Measurements from ENCODE around the gene BPIFB2. TPM values are rescaled to one million over a fixed set of nuclear protein-coding genes. Genes with fewer than 3 reads are reported as not detected.

Gene BPIFB2
- total RNA-seq, 4 donors from 2014 or later = 0.13 to 138 (median 0.15) TPM; not detected in 1

DNA sequence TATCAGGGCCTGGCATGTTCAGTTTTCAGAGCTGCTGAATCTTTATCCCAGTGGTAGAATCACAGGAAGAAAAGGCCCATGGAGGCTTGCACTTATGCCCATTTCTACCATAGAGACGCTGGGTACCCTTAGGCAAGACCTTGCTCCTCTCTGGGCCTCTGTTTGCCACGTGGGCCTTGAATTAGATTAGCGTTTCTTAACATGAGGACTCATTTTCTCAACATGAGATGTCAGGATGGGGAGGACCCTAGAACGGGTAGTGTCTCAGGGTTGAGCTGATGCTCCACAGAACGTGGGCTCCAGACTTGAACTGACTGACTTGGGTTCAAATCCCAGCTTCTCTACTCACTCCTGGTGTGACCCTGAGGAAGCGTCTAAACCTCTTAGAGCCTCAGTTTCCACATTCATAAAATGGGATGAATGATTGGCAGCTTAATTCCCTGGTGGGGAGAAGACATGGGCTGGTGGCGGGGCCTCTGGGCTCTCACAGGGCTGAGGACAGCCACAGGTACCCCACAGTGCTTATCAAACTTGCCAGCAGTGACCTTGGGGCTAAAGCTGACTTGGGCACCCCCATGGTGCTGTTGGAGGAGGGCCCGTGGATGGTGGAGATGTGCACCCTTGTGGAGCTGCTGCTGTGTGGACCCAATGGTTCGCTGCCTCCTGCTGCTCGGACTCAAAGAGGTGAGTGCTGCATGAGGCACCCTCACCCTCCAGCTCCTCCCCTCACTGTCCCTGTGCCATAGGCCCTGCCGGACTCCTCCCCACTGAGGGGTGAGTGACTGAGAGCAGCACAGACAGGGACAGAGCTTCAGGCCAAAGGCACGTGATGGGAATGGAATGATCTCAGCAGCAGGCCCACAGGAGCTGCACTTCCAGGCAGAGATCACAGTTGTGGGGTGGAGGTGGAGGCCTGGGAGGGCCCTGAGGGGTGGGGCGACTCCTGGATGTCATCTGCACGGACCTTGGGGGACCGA lies 31.5 kb upstream of the BPIFB2 start:
- H3K27ac ChIP-seq = no peak overlapping the region
- TF ChIP-seq POLR2AphosphoS5 (IDR thresholded peaks at IDR 0.05) (no peak), POLR2A (IDR thresholded peaks at IDR 0.05) (no peak), EP300 (IDR thresholded peaks at IDR 0.05) (no peak), CTCF (IDR thresholded peaks at IDR 0.05) (no peak)
- H3K4me1 ChIP-seq = no peaks in the 10 kb centered on the region
- no peak overlapping the region for H3K4me3 ChIP-seq
- peaks cover 16% of the 10 kb centered on the region for H3K27me3 ChIP-seq
- WGBS, 2 donors (ENCODE audit: low coverage in 1 of 2) = 82% methylated on average over 2 to 9 of the region's 15 CpGs
- no peaks in the 10 kb centered on the region for H3K36me3 ChIP-seq
- no peak for ATAC-seq
- H3K9me3 ChIP-seq = no peaks in the 10 kb centered on the region

- no peak for TF ChIP-seq POLR2A (IDR thresholded peaks at IDR 0.05)
- no peak for TF ChIP-seq EP300 (IDR thresholded peaks at IDR 0.05)
- no peaks in the 10 kb centered on the region for H3K36me3 ChIP-seq
- ATAC-seq = no peak
- no peaks in the 10 kb centered on the region for H3K9me3 ChIP-seq
- H3K27ac ChIP-seq = no peak overlapping the region
- WGBS, 2 donors (ENCODE audit: low coverage in 1 of 2) = 78 to 92% methylated on average over 3 to 6 of the region's 6 CpGs
- no peak overlapping the region for H3K4me3 ChIP-seq
- H3K27me3 ChIP-seq = peaks cover 16% of the 10 kb centered on the region
- no peaks in the 10 kb centered on the region for H3K4me1 ChIP-seq
Measured at GRCh38 chr20:32976746-32977145, 30.8 kb upstream of the BPIFB2 start.

DNA sequence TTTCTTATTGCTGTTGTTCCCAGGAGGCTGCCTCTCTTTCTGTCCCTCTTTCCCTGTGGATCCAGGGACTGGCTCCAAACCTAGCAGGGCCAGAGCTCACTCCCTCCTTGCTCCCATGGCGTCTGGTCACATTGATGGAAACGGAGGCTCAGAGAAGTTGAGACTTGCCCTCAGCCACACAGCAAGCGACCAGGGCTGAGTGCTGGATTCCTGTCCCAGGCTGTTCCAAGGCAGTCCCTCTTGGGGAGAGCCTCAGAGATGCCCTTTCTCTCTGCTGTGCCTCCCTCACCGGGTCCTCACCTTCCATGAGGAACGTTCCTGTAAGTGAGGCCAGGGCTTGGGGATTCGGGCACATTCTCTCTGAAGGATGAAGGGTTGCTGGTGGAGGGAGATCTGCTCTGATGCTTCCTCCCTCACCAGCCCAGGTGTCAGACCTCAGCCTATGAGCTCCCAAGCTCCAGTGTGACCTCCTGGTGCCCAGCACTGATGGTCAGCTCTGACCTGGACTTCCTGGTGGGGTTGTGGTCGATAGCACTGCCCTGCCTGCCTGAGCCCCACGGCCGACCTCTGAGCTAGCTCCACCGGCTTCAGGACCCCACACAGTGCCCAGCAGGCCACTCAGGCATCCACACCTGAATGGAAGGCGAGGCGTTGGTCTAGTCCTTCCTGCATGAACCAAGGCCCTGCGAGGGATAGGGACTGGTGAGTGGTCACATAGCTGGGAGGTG lies 30.1 kb upstream of the BPIFB2 start:
- WGBS, 2 donors (ENCODE audit: low coverage in 1 of 2) = no CpG with 5 or more reads among the region's 13 CpGs
- H3K4me1 ChIP-seq = peaks cover 0 to 3% (median 0%) of the 10 kb centered on the region in 3 donors
- TF ChIP-seq EP300 (IDR thresholded peaks at IDR 0.05) (no peak), CTCF (IDR thresholded peaks at IDR 0.05) (no peak), POLR2AphosphoS5 (IDR thresholded peaks at IDR 0.05) (no peak), POLR2A (IDR thresholded peaks at IDR 0.05) (no peak)
- H3K36me3 ChIP-seq = no peaks in the 10 kb centered on the region
- no peak overlapping the region for H3K27ac ChIP-seq
- peaks cover 16% of the 10 kb centered on the region for H3K27me3 ChIP-seq
- no peaks in the 10 kb centered on the region for H3K9me3 ChIP-seq
- ATAC-seq = no peak
- no peak overlapping the region for H3K4me3 ChIP-seq

GRCh38 chr20:32978009-32978335 lies 29.5 kb upstream of the BPIFB2 start:
- H3K27ac ChIP-seq = no peak overlapping the region
- H3K9me3 ChIP-seq = no peaks in the 10 kb centered on the region
- no peak overlapping the region for H3K4me3 ChIP-seq
- no peak for TF ChIP-seq POLR2AphosphoS5 (IDR thresholded peaks at IDR 0.05)
- no peak for TF ChIP-seq POLR2A (IDR thresholded peaks at IDR 0.05)
- TF ChIP-seq CTCF (IDR thresholded peaks at IDR 0.05) = no peak
- no peak for TF ChIP-seq EP300 (IDR thresholded peaks at IDR 0.05)
- H3K36me3 ChIP-seq = no peaks in the 10 kb centered on the region
- WGBS, 2 donors (ENCODE audit: low coverage in 1 of 2) = 83 to 100% methylated on average over 1 to 4 of the region's 7 CpGs
- ATAC-seq = no peak
- H3K4me1 ChIP-seq = peaks cover 0 to 8% (median 0%) of the 10 kb centered on the region in 3 donors
- H3K27me3 ChIP-seq = peaks cover 16% of the 10 kb centered on the region

DNA sequence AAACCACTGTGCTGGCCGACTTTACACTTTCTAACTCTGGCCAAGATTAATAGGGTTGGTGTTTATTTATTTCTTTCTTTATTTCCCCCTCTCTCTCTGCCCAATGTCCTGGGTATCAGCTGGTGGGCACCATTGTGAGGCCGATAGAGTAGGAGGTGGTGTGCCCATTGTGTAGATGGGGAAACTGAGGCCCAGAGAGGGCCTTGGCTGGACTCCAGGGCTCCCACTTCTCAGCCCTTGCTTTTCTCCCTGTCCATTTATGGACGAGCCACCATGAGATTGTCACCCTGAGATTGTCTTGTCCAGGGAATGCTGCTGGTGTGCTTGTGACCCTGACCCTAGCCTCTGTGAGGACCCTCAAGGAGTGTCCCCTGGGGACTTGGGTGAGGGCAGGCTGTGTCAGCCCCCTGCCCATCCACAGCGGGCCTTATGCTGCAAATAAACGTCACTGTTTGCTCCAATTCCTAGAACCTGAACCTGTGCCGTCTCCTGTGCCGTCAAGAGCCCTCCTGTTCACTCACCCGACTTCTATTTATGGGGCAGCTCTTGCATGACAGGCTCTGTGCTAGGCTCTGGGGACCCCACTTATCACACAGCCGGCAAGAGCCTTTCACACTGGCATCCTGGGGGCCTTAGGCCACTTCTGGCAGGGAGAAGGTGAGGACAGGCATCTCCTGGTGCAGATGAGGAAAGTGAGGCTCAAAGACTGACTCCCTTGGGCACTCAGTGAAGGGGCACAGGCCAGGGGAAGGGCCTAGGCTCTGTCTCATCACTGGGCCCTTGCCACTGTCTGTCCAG lies 28.1 kb upstream of the BPIFB2 start:
- Histone ChIP-seq H3K36me3 (no peaks in the 10 kb centered on the region), H3K4me3 (no peak overlapping the region), H3K27me3 (peaks cover 16% of the 10 kb centered on the region), H3K9me3 (no peaks in the 10 kb centered on the region), H3K4me1 (peaks cover 0 to 9% (median 0%) of the 10 kb centered on the region in 3 donors), H3K27ac (no peak overlapping the region)
- 63% methylated on average over 3 of the region's 9 CpGs; no CpG with 5 or more reads in 1 of the 2 donors for WGBS, 2 donors (ENCODE audit: low coverage in 1 of 2)
- ATAC-seq = no peak
- TF ChIP-seq POLR2AphosphoS5 (IDR thresholded peaks at IDR 0.05) (no peak), EP300 (IDR thresholded peaks at IDR 0.05) (no peak), CTCF (IDR thresholded peaks at IDR 0.05) (no peak), POLR2A (IDR thresholded peaks at IDR 0.05) (no peak)
